K562 (cell line): Measurements from ENCODE around the gene FIZ1. TPM values are rescaled to one million over a fixed set of nuclear protein-coding genes. Genes with fewer than 3 reads are reported as not detected.

Experiments used
- DLX4 ChIP-seq: fragments of 250-450 bp; sonication (Bioruptor Pico); IDR thresholded peaks from 2 replicates; pipeline ENCODE4 v1.6.1; 2021; ENCODE audit warnings: mild to moderate bottlenecking
- EHMT2 ChIP-seq: fragments of 450-650 bp; IDR thresholded peaks from 2 replicates; pipeline ENCODE4 v1.6.1; 2018; ENCODE audit warnings: antibody characterized with exemption
- FOXA1 ChIP-seq: fragments of 450-650 bp; IDR thresholded peaks from 2 replicates; pipeline ENCODE4 v1.6.1; 2016; ENCODE audit warnings: mild to moderate bottlenecking, borderline replicate concordance
- FOXM1 ChIP-seq, 2 experiments: fragments of 450-650 bp in 1 of 2; sonication (generic) in 1 of 2; formaldehyde crosslinking in 1 of 2; IDR thresholded peaks; 2 replicates each; pipeline versions ENCODE4 v1.6.1 to v1.9.0; 2017 to 2022; ENCODE audit warnings: low read depth in 2 of 2, mild to moderate bottlenecking in 2 of 2, missing genetic modification reagents in 1 of 2, moderate library complexity in 1 of 2
- GMEB1 ChIP-seq: fragments of 250-450 bp; sonication (Bioruptor Pico); IDR thresholded peaks from 2 replicates; pipeline ENCODE4 v1.4.0; 2020; ENCODE audit warnings: mild to moderate bottlenecking
- HLTF ChIP-seq: fragments of 450-650 bp; IDR thresholded peaks from 2 replicates; pipeline ENCODE4 v1.6.1; 2016
- HNRNPLL ChIP-seq: fragments of 200-400 bp; formaldehyde crosslinking; IDR thresholded peaks from 2 replicates; pipeline ENCODE4 v1.6.1; 2017; ENCODE audit warnings: low read length, low read depth, mild to moderate bottlenecking; ENCODE audit not compliant: poor library complexity, severe bottlenecking
- JUND ChIP-seq, 2 experiments: IDR thresholded peaks; 2 replicates in 1 of 2; 3 replicates in 1 of 2; pipeline ENCODE4 v1.6.1; 2011; ENCODE audit warnings: borderline replicate concordance in 2 of 2, low read depth in 2 of 2, low read length in 2 of 2, improper control_type of control experiment in 1 of 2, missing biosample characterization in 1 of 2, missing genetic modification characterization in 1 of 2, missing genetic modification reagents in 1 of 2
- MECOM ChIP-seq: fragments of 250-450 bp; sonication (Bioruptor Pico); IDR thresholded peaks from 2 replicates; pipeline ENCODE4 v1.8.0; 2022; ENCODE audit warnings: inconsistent platforms
- MXI1 ChIP-seq: IDR thresholded peaks from 2 replicates; pipeline ENCODE4 v1.6.1; 2011; ENCODE audit warnings: low read depth, mild to moderate bottlenecking, improper control_type of control experiment, low read length
- POLR2A ChIP-seq: fragments of 450-650 bp; conservative IDR thresholded peaks from 2 replicates; pipeline ENCODE4 v1.6.1; 2016
- RHOXF2B ChIP-seq: fragments of 250-450 bp; sonication (Bioruptor Pico); conservative IDR thresholded peaks from 2 replicates; pipeline ENCODE4 v1.5.1; 2021
- SAFB ChIP-seq: fragments of 200-400 bp; formaldehyde crosslinking; IDR thresholded peaks from 2 replicates; pipeline ENCODE4 v1.6.1; 2017; ENCODE audit warnings: low read depth, low read length, borderline replicate concordance
- SAP30 ChIP-seq: fragments of 200-600 bp; sonication (generic); IDR thresholded peaks from 2 replicates; pipeline ENCODE4 v1.6.1; 2012; ENCODE audit warnings: borderline replicate concordance, low read depth, mild to moderate bottlenecking, moderate library complexity, low read length, control low read depth, inconsistent platforms; ENCODE audit not compliant: insufficient read depth, poor library complexity, severe bottlenecking
- SLC30A9 ChIP-seq: fragments of 250-450 bp; sonication (Bioruptor Pico); IDR thresholded peaks from 2 replicates; pipeline ENCODE4 v1.8.0; 2022; ENCODE audit warnings: mild to moderate bottlenecking, moderate library complexity
- SMC3 ChIP-seq: conservative IDR thresholded peaks from 2 replicates; pipeline ENCODE4 v1.6.1; 2011; ENCODE audit warnings: low read depth, low read length, improper control_type of control experiment; ENCODE audit not compliant: insufficient read depth
- TAF9B ChIP-seq: fragments of 450-650 bp; IDR thresholded peaks from 2 replicates; pipeline ENCODE4 v1.6.1; 2018; ENCODE audit warnings: mild to moderate bottlenecking; ENCODE audit not compliant: partially characterized antibody
- VEZF1 ChIP-seq: fragments of 200-800 bp; sonication (Bioruptor generic); IDR thresholded peaks from 2 replicates; pipeline ENCODE4 v1.6.1; 2017; ENCODE audit warnings: missing genetic modification characterization, missing compliant biosample characterization
- ZNF146 ChIP-seq: IDR thresholded peaks from one replicate; pipeline ENCODE4 v1.6.1; 2018; ENCODE audit warnings: missing compliant biosample characterization; ENCODE audit not compliant: unreplicated experiment
- ZNF224 ChIP-seq: sonication (generic); formaldehyde crosslinking; IDR thresholded peaks from 2 replicates; pipeline ENCODE4 v1.8.0; 2022; ENCODE audit warnings: mild to moderate bottlenecking, missing genetic modification reagents
- ZNF239 ChIP-seq: fragments of 250-450 bp; sonication (Bioruptor Pico); IDR thresholded peaks from 2 replicates; pipeline ENCODE4 v1.4.0; 2020; ENCODE audit warnings: mild to moderate bottlenecking
- ZNF347 ChIP-seq: fragments of 450-650 bp; formaldehyde crosslinking; IDR thresholded peaks from 2 replicates; pipeline ENCODE4 v1.4.0; 2020; ENCODE audit warnings: low read depth, mild to moderate bottlenecking, moderate library complexity
- ZNF431 ChIP-seq: sonication (generic); formaldehyde crosslinking; IDR thresholded peaks from 2 replicates; pipeline ENCODE4 v1.8.0; 2022; ENCODE audit warnings: mild to moderate bottlenecking, missing genetic modification reagents
- ZNF764 ChIP-seq: fragments of 250-450 bp; sonication (Bioruptor Pico); IDR thresholded peaks from 2 replicates; pipeline ENCODE4 v1.4.0; 2020; ENCODE audit warnings: low read depth, mild to moderate bottlenecking, moderate library complexity
- ZSCAN32 ChIP-seq: fragments of 450-650 bp; formaldehyde crosslinking; IDR thresholded peaks from 2 replicates; pipeline ENCODE4 v1.4.0; 2020; ENCODE audit warnings: mild to moderate bottlenecking, moderate library complexity
- polyA plus RNA-seq, 8 experiments: library from polyadenylated mRNA; depleted of rRNA in 4 of 8; stranded (reverse) in 5 of 8; unstranded in 3 of 8; fragments of >200 nt; fragmentation: Nextera tagmentation in 2 of 8; fragmentation: Illumina TruSeq in 1 of 8; extraction: Ambion mirVana in 2 of 8; extraction: Trizol in 1 of 8; gene quantifications; 2 replicates each; pipeline versions ENCODE4 v1.2.1 to v1.2.3, GENCODE V29; 2011 to 2014; ENCODE audit warnings: inconsistent platforms in 1 of 8, missing spikeins in 1 of 8
- total RNA-seq, 7 experiments: library from RNA; depleted of rRNA in 6 of 7; stranded (reverse); fragments of >200 nt in 6 of 7; fragmentation: Illumina TruSeq in 2 of 7; extraction: Trizol in 2 of 7; gene quantifications; 2 replicates each; pipeline versions ENCODE4 v1.2.1 to v1.2.3, GENCODE V29; 2011 to 2021; ENCODE audit warnings: low replicate concordance in 1 of 7

The FIZ1 gene
- total and polyA plus RNA-seq, 9 of the 15 experiments (the other 6 are each of a cell fraction or from before 2014, with no cell fraction given) = 0.79 to 17.5 (median 5.5) TPM

GRCh38 chr19:55643003-55643886, 43.9 kb upstream of the FIZ1 start, which contains the start of gene ZNF581 (continued):
- peak; percentile 63 for TF ChIP-seq FOXM1 (IDR thresholded peaks at IDR 0.05; ENCODE audit: low read depth)
- TF ChIP-seq FOXM1 (CRISPR knock-in tag; IDR thresholded peaks at IDR 0.05; ENCODE audit: low read depth) = no peak
- TF ChIP-seq SLC30A9 (CRISPR knock-in tag) = no peak
- 0 out of 2 replicates have a peak, but pooled peaks have one; percentile 29 for TF ChIP-seq RHOXF2B (CRISPR knock-in tag)
- peak; percentile 68 for TF ChIP-seq POLR2A
- TF ChIP-seq SMC3 = no peak
- TF ChIP-seq VEZF1 (CRISPR knock-in tag) = peak; percentile 96
- TF ChIP-seq ZNF146 = no peak
- TF ChIP-seq ZNF347 = no peak
- no peak for TF ChIP-seq ZSCAN32
- peak; percentile 58 for TF ChIP-seq GMEB1 (CRISPR knock-in tag)
- no peak for TF ChIP-seq DLX4 (CRISPR knock-in tag)
- peak; percentile 60 for TF ChIP-seq JUND (IDR thresholded peaks at IDR 0.05; ENCODE audit: borderline replicate concordance, low read depth, low read length)
- no peak for TF ChIP-seq JUND (tag; IDR thresholded peaks at IDR 0.05; ENCODE audit: borderline replicate concordance, low read depth, low read length)
- TF ChIP-seq ZNF764 (CRISPR knock-in tag) = no peak
- no peak for TF ChIP-seq ZNF431
- no peak for TF ChIP-seq HLTF
- no peak for TF ChIP-seq SAFB
- no peak for TF ChIP-seq MECOM (CRISPR knock-in tag)
- TF ChIP-seq TAF9B = no peak
- no peak for TF ChIP-seq FOXA1
- peak; percentile 90 for TF ChIP-seq SAP30
- TF ChIP-seq EHMT2 = no peak
- no peak for TF ChIP-seq ZNF224 (CRISPR knock-in tag)
- no peak for TF ChIP-seq ZNF239 (CRISPR knock-in tag)
- peak; percentile 56; the same call in 1 of the 2 replicates for TF ChIP-seq MXI1
- no peak for TF ChIP-seq HNRNPLL
